ENCODE data around the gene TTN. TPM values are rescaled to one million over a fixed set of nuclear protein-coding genes. Genes with fewer than 3 reads are reported as not detected.

TTN gene
- total and polyA plus RNA-seq, 2 of the 8 experiments (the other 6 are each of a cell fraction or from before 2014, with no cell fraction given) = 0.30 to 9.7 TPM

GRCh38 chr2:178756843-178757242, 50.4 kb downstream of the TTN start (continued):
- TF ChIP-seq CHD7 (IDR thresholded peaks at IDR 0.05; ENCODE audit: insufficient replicate concordance, low read length) = no peak
- TF ChIP-seq KDM5A (IDR thresholded peaks at IDR 0.05; ENCODE audit: low read length) = no peak
- TF ChIP-seq KDM1A (IDR thresholded peaks at IDR 0.05; ENCODE audit: borderline replicate concordance, low read length) = no peak
- no peak for TF ChIP-seq CHD2 (IDR thresholded peaks at IDR 0.05; ENCODE audit: low read length)
- TF ChIP-seq KDM4A (IDR thresholded peaks at IDR 0.05; ENCODE audit: low read depth, low read length, severe bottlenecking) = no peak
- TF ChIP-seq TAF7 (optimal IDR thresholded peaks at IDR 0.05; ENCODE audit: borderline replicate concordance, low read depth, low read length) = no peak
- TF ChIP-seq MAFK (IDR thresholded peaks at IDR 0.05; ENCODE audit: low read depth, low read length) = no peak
- TF ChIP-seq SUZ12 (IDR thresholded peaks at IDR 0.05; ENCODE audit: low read length) = no peak

Measured in H1 (cell line).